ENCODE measurements around the gene TNIK.

GRCh38 chr3:171269542-171269941, 190.7 kb downstream of the TNIK start:
- TF ChIP-seq CTCF (IDR thresholded peaks at IDR 0.05; ENCODE audit: low read depth, low read length, poor library complexity, severe bottlenecking) = no peak
- TF ChIP-seq EZH2phosphoT487 (IDR thresholded peaks at IDR 0.05; ENCODE audit: borderline replicate concordance, low read length) = no peak

All from DOHH2 (cell line).